Body of pancreas (tissue), 4 donors: Measurements from ENCODE around the gene DCAF4. TPM values are rescaled to one million over a fixed set of nuclear protein-coding genes. Genes with fewer than 3 reads are reported as not detected.

Experiments
- ATAC-seq: fragments of 150-250 bp; one replicate; pipeline ENCODE4 v1.9.1; 2016
- DNase-seq, 4 donors: peaks; one replicate each; pipeline ENCODE4 v3.0.0-alpha.2; 2019
- H3K27ac ChIP-seq, 4 donors: fragments of 200-600 bp; sonication (generic); 1 replicate in 3 of 4; 2 replicates in 1 of 4; pipeline versions ENCODE4 v1.5.1 to v1.6.1; 2016 to 2019; ENCODE audit warnings: mild to moderate bottlenecking in 1 of 4, mixed read lengths in 1 of 4, moderate library complexity in 1 of 4
- H3K27me3 ChIP-seq, 2 donors: fragments of 200-600 bp; sonication (generic); one replicate each; pipeline ENCODE4 v1.6.0; 2016; ENCODE audit warnings: mild to moderate bottlenecking in 1 of 2
- H3K36me3 ChIP-seq, 2 donors: fragments of 200-600 bp; sonication (generic); replicated peaks in 1 of 2; 2 replicates each; pipeline ENCODE4 v1.5.1; 2016; ENCODE audit warnings: low read depth in 2 of 2; ENCODE audit not compliant: insufficient read depth in 1 of 2
- H3K4me1 ChIP-seq: fragments of 200-600 bp; sonication (generic); one replicate; pipeline ENCODE4 v1.6.0; 2016
- H3K4me3 ChIP-seq, 2 donors: fragments of 200-600 bp; sonication (generic); 1 replicate in 1 of 2; 2 replicates in 1 of 2; pipeline ENCODE4 v1.5.1; 2016 to 2019
- H3K9me3 ChIP-seq, 3 donors: fragments of 200-600 bp; sonication (generic); 1 replicate in 2 of 3; 2 replicates in 1 of 3; pipeline ENCODE4 v1.5.1; 2016
- CTCF ChIP-seq, 7 experiments: fragments of 450-650 bp in 4 of 7; fragments of 200-600 bp in 3 of 7; sonication (generic) in 3 of 7; IDR thresholded peaks; one replicate each; pipeline ENCODE4 v1.5.1; 2016 to 2019; ENCODE audit warnings: antibody characterized with exemption in 7 of 7
- POLR2A ChIP-seq, 3 donors: fragments of 450-650 bp; IDR thresholded peaks; one replicate each; pipeline ENCODE4 v1.6.1; 2016; ENCODE audit warnings: antibody characterized with exemption in 3 of 3, mild to moderate bottlenecking in 2 of 3
- WGBS, 2 donors: methylation state at CpG; one replicate each; pipeline ENCODE4 v1.1.5; 2017; 5-methylcytosine and 5-hydroxymethylcytosine counted together
- intact Hi-C: fragments of 100-400 bp; cut with DNase I; formaldehyde crosslinking; loops from one replicate; pipeline ENCODE4 v1.15.1; 2023
- total RNA-seq, 2 donors: library from RNA; depleted of rRNA; stranded (reverse); fragments of >200 nt; gene quantifications; one replicate each; pipeline ENCODE4 v1.1.0, GENCODE V29; 2016

DCAF4 gene
- 10 to 100 TPM; 10.4 to 39.2 TPM for total RNA-seq

GRCh38 chr14:72926292-72927028, at the start of gene DCAF4:
DCAF4 (plus strand) TSS chr14:72926464; CDS start chr14:72937979, 11,515 bp downstream.
- Histone ChIP-seq H3K27ac (peak within 1 kb of the TSS; percentile 63 to 91 (median 78)), H3K9me3 (no peaks in the 10 kb centered on the region), H3K4me3 (peak within 1 kb of the TSS; percentile 71 to 73), H3K36me3 (no peaks in the 10 kb centered on the region), H3K27me3 (no peaks in the 10 kb centered on the region), H3K4me1 (peaks cover 19% of the 10 kb centered on the region)
- WGBS, 2 donors: 0 to 1% methylated on average over 35 to 58 of the region's 59 CpGs
- TF ChIP-seq POLR2A (IDR thresholded peaks at IDR 0.05) (peak; percentile 27 to 75 (median 74)), CTCF (IDR thresholded peaks at IDR 0.05) (peak in 1 of 7 experiments; percentile 16)
- intact Hi-C loops: no loop called here
- DNase-seq (peak; percentile 96 to 99 (median 98)), ATAC-seq (peak; percentile 98)

GRCh38 chr14:72876710-72877063, 49.6 kb upstream of the DCAF4 start:
- ATAC-seq (no peak), DNase-seq (no peak)
- Histone ChIP-seq H3K36me3 (no peaks in the 10 kb centered on the region), H3K27me3 (no peaks in the 10 kb centered on the region), H3K4me3 (no peak overlapping the region), H3K9me3 (no peaks in the 10 kb centered on the region), H3K4me1 (no peaks in the 10 kb centered on the region), H3K27ac (no peak overlapping the region)
- 41 to 50% methylated on average over 4 of the region's 4 CpGs for WGBS, 2 donors
- TF ChIP-seq CTCF (IDR thresholded peaks at IDR 0.05) (no peak), POLR2A (IDR thresholded peaks at IDR 0.05) (no peak)
- intact Hi-C loops: no loop called here

GRCh38 chr14:72878746-72879145, 47.5 kb upstream of the DCAF4 start:
- H3K36me3 ChIP-seq: no peaks in the 10 kb centered on the region
- H3K4me3 ChIP-seq: no peak overlapping the region
- no peak for DNase-seq
- ATAC-seq: no peak
- no peak overlapping the region for H3K27ac ChIP-seq
- TF ChIP-seq CTCF (IDR thresholded peaks at IDR 0.05): no peak
- no peak for TF ChIP-seq POLR2A (IDR thresholded peaks at IDR 0.05)
- 84 to 89% methylated on average over 5 of the region's 5 CpGs for WGBS, 2 donors
- no peaks in the 10 kb centered on the region for H3K4me1 ChIP-seq
- no peaks in the 10 kb centered on the region for H3K27me3 ChIP-seq
- H3K9me3 ChIP-seq: no peaks in the 10 kb centered on the region
- intact Hi-C loops: no loop called here

GRCh38 chr14:72879431-72879830, 46.8 kb upstream of the DCAF4 start:
- Histone ChIP-seq H3K9me3 (no peaks in the 10 kb centered on the region), H3K4me1 (no peaks in the 10 kb centered on the region), H3K36me3 (no peaks in the 10 kb centered on the region), H3K27me3 (no peaks in the 10 kb centered on the region), H3K4me3 (no peak overlapping the region), H3K27ac (no peak overlapping the region)
- TF ChIP-seq CTCF (IDR thresholded peaks at IDR 0.05): no peak
- no peak for TF ChIP-seq POLR2A (IDR thresholded peaks at IDR 0.05)
- WGBS, 2 donors: 66 to 92% methylated on average over 2 to 5 of the region's 6 CpGs
- no peak for ATAC-seq
- DNase-seq: no peak
- intact Hi-C loops: no loop called here

- TF ChIP-seq CTCF (IDR thresholded peaks at IDR 0.05): no peak
- TF ChIP-seq POLR2A (IDR thresholded peaks at IDR 0.05): no peak
- H3K9me3 ChIP-seq: no peaks in the 10 kb centered on the region
- no peak overlapping the region for H3K27ac ChIP-seq
- H3K36me3 ChIP-seq: no peaks in the 10 kb centered on the region
- 70 to 81% methylated on average over 2 of the region's 2 CpGs for WGBS, 2 donors
- DNase-seq (no peak), ATAC-seq (no peak)
- intact Hi-C loops: no loop called here
- H3K4me1 ChIP-seq: no peaks in the 10 kb centered on the region
- no peaks in the 10 kb centered on the region for H3K27me3 ChIP-seq
- H3K4me3 ChIP-seq: no peak overlapping the region
Observed at GRCh38 chr14:72880164-72880563, 46.1 kb upstream of the DCAF4 start.
